Measurements from ENCODE around the gene L2HGDH. TPM values are rescaled to one million over a fixed set of nuclear protein-coding genes. Genes with fewer than 3 reads are reported as not detected.

Gene L2HGDH
- 19.1 TPM for total RNA-seq

DNA sequence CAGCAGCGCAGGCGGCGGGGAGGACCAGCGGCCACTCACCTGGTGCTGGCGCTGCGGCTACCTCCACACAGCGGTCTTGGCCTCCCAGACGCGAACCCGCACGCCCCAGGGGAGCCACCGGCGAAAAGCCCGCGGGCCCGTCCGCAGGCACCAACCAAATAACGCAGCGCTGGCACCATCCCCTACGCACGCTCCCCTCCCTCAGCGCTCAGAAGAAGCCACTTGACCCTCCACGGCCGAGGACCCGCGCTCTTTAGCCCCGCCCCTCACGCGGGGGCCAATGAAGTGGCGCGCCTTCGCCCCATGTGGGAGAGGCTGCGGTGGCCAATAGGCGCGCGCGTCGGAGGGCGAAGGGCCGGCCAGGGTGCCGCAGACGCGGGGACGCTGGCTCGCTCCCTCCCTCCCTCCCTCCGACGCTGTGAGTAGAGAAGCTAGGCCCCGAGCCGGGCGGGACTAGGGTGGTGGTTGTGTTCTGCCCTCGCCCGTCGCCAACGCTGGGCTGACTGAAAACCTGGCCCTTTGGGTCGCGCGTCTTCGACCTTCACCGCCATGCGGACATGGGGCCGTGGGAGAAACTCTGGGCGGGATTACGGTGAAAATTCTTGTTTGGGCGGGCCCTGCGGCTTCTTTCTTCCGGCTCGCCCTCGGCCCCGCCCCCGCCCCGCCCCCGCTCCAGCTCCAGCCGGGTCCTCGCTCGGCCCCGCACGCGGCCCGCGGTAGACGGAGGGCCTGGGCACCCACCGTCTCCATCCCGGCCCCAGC, at the start of gene L2HGDH, which contains the start of gene DMAC2L:
L2HGDH (minus strand) TSS at position 258 of the 762 bp plus-strand sequence; CDS start at position 179, 79 bp downstream.
DMAC2L (plus strand) TSS at position 353 of the 762 bp plus-strand sequence. CDS start 9,164 bp downstream, outside the sequence.

DNA sequence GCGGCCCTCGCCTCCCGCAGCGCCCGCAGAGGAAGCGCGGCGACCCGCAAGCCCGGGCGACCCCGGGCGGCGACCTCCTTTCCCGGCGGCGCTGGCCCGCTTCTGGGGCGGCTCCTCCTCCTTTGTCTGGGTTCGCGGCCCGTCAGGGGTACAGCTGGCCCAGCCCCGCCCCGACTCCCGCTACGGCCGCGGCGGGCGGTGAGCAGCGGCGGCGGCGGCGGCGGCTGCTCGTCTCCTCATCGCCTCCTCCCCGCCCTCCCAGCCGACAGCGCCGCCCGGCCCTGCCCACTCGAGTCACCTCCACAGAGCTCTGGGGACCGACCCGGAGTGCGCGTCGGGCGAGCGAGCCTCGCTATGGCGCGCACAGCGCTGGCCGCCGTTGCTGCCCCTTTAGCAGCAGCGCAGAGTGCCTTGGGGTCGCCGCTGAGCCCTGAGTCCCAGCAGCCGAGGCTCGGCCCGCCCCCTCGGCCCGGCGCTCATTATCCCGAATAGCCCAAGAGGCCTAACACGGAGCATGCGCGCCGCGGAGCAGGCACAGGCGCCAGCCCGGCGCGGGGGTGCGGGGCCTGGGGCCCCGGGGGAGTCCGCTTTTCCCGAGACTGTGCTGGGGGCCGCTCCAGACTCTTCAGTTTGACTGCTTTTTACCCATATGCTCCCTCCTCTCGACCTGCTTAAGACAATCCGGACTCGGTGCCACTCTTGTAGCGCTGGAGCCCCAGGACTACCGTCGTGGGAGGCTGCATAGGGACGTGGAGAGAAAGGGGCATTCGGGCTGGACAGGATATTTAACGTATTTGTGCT, 80.4 kb downstream of the L2HGDH start, which contains the start of gene SOS2:
SOS2 (minus strand) TSS at position 104 of the 801 bp plus-strand sequence. CDS start 295 bp downstream, outside the sequence.

Small RNAs within 50 kb of the gene (small RNA-seq; reads per million reads assigned to genes)
- gene MIR4504 (ENCODE audit: low replicate concordance) = not detected

Other genes starting within 250 kb of the L2HGDH start
- gene VCPKMT, start 195.7 kb downstream of the L2HGDH start, total RNA-seq = 12.2 TPM
- 89.2 TPM for gene SOS2, start 80.7 kb downstream of the L2HGDH start, total RNA-seq
- gene DMAC2L, start 95 bp upstream of the L2HGDH start, total RNA-seq = 17.2 TPM
- gene CDKL1, start 84.7 kb upstream of the L2HGDH start, total RNA-seq = 15.0 TPM
- gene MAP4K5, start 220.3 kb upstream of the L2HGDH start, total RNA-seq = 173 TPM
- 85.1 TPM for gene ATL1, start 247.9 kb upstream of the L2HGDH start, total RNA-seq